PC-3 (cell line): Measurements from ENCODE around the gene RNF183. TPM values are rescaled to one million over a fixed set of nuclear protein-coding genes. Genes with fewer than 3 reads are reported as not detected.
"Not testable (repeated sequence)": the region's sequence is repeated elsewhere in the genome, so short reads cannot be mapped to it uniquely, and the experiment has no call there.

Experiments
- ATAC-seq: fragments of 200-7000 bp; cut with Tn5 transposase; 2 replicates; pipeline ENCODE4 v1.9.1; 2020; ENCODE audit warnings: mild to moderate bottlenecking, moderate library complexity
- BruUV-seq: library from RNA; stranded (reverse); fragments of 400-500 nt; replicated peaks from 2 replicates; lab custom pipeline; 2021; lab: Mats Ljungman, UMichigan
- CTCF ChIA-PET: fragments of 300-600 bp; sonication (Branson Sonifier 250); formaldehyde crosslinking; loops from one replicate; lab custom pipeline; 2022; ENCODE audit warnings: antibody characterized with exemption; lab: Charles Lee
- POLR2A ChIA-PET: fragments of 300-600 bp; sonication (Branson Sonifier 250); formaldehyde crosslinking; loops from one replicate; lab custom pipeline; 2022; ENCODE audit warnings: antibody characterized with exemption; ENCODE audit not compliant: unreplicated experiment; lab: Charles Lee
- DNase-seq: peaks from one replicate; pipeline ENCODE4 v3.0.0-alpha.2; 2015
- H2AFZ ChIP-seq: fragments of 300-600 bp; sonication (generic); 2 replicates; pipeline ENCODE4 v1.6.0; 2016; ENCODE audit warnings: antibody characterized with exemption, low read length
- H3F3A ChIP-seq: fragments of 300-600 bp; sonication (generic); one replicate; pipeline ENCODE4 v1.6.0; 2017; ENCODE audit warnings: antibody characterized with exemption, low read length, control low read depth, mild to moderate bottlenecking; ENCODE audit not compliant: unreplicated experiment
- H3K27ac ChIP-seq: fragments of 300-600 bp; sonication (generic); 2 replicates; pipeline ENCODE4 v1.5.1; 2016; ENCODE audit warnings: mild to moderate bottlenecking, low read length
- H3K27me3 ChIP-seq: fragments of 300-600 bp; sonication (generic); 2 replicates; pipeline ENCODE4 v1.6.1; 2016; ENCODE audit warnings: low read length, mixed read lengths
- H3K36me3 ChIP-seq: fragments of 300-600 bp; sonication (generic); 2 replicates; pipeline ENCODE4 v1.6.1; 2016; ENCODE audit warnings: low read depth, mixed run types, low read length, mixed read lengths
- H3K4me1 ChIP-seq: fragments of 300-600 bp; sonication (generic); 2 replicates; pipeline ENCODE4 v1.5.1; 2016; ENCODE audit warnings: low read length; ENCODE audit not compliant: insufficient read depth
- H3K4me2 ChIP-seq: fragments of 300-600 bp; sonication (generic); 2 replicates; pipeline ENCODE4 v1.6.0; 2016; ENCODE audit warnings: low read length
- H3K4me3 ChIP-seq: fragments of 300-600 bp; sonication (generic); 2 replicates; pipeline ENCODE4 v1.5.1; 2016; ENCODE audit warnings: mild to moderate bottlenecking, low read length, mixed read lengths
- H3K79me2 ChIP-seq: fragments of 300-600 bp; sonication (generic); 2 replicates; pipeline ENCODE4 v1.6.1; 2017; ENCODE audit warnings: low read length, mixed read lengths
- H3K9ac ChIP-seq: fragments of 300-600 bp; sonication (generic); 2 replicates; pipeline ENCODE4 v1.6.0; 2016; ENCODE audit warnings: mild to moderate bottlenecking, low read length
- H3K9me2 ChIP-seq: fragments of 300-600 bp; sonication (generic); replicated peaks from 2 replicates; pipeline ENCODE4 v1.6.1; 2016; ENCODE audit warnings: mixed run types, low read length, mixed read lengths
- H3K9me3 ChIP-seq: fragments of 300-600 bp; sonication (generic); 2 replicates; pipeline ENCODE4 v1.6.1; 2016; ENCODE audit warnings: low read length, mixed read lengths
- H4K20me1 ChIP-seq: fragments of 300-600 bp; sonication (generic); 2 replicates; pipeline ENCODE4 v1.6.1; 2016; ENCODE audit warnings: low read length, mixed read lengths
- EZH2 ChIP-seq: fragments of 300-600 bp; sonication (generic); IDR thresholded peaks from one replicate; pipeline ENCODE4 v1.6.1; 2017; ENCODE audit warnings: antibody characterized with exemption, mild to moderate bottlenecking, low read length; ENCODE audit not compliant: unreplicated experiment
- EZH2phosphoT487 ChIP-seq: fragments of 300-600 bp; sonication (generic); IDR thresholded peaks from 2 replicates; pipeline ENCODE4 v1.6.1; 2018; ENCODE audit warnings: mild to moderate bottlenecking, antibody characterized with exemption, low read length, borderline replicate concordance
- intact Hi-C: fragments of 100-400 bp; cut with micrococcal nuclease; formaldehyde crosslinking; loops from 2 replicates; pipeline ENCODE4 v1.9.0; 2023
- total RNA-seq: library from RNA; depleted of rRNA; stranded (reverse); fragments of >200 nt; gene quantifications from 2 replicates; pipeline ENCODE4 v1.2.3, GENCODE V29; 2014
- TF ChIP-seq, protein P1 (sequence below): fragments of 300-600 bp; sonication (generic); conservative IDR thresholded peaks from 2 replicates; pipeline ENCODE4 v1.5.1; 2017; ENCODE audit warnings: antibody characterized with exemption, low read depth, mild to moderate bottlenecking, low read length

Gene RNF183
- total RNA-seq, 1 experiment from 2014 or later, result not detected

DNA sequence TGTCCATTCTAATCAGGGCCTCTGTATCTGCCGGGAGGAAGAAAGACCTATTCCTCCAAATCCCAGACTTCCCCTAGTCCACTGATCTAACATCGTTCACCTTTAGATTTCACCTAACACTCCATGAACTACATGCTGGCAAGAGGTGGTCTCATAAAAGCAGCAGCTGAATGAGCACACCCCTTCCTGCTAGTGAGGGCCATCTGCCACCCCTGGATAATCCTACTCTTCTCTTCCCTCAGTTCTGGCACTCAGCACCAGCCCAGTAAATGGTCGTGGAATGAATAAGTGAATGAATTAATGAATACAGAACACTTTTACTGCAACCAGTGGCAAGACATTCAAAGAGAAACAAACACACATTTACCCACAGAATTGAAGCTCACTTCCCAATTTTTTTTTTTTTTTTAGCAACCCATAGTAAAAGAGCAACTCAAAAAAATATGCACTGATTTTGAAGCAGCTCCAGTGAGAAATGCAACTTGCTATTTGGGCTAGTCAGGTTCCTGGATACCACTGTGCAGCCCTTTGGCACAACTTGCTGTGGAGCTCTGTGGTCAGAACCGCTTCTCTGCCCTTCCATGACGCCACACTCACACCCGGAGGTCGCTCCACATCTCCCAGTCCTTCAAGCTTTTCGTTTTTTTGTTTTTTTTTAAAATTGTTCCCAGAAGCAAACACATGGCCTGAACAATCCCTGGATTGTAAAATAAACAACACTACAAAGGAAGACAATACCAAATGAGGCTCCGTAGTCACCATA is 6.2 kb downstream of the RNF183 start:
- BruUV-seq, result no TSS peak
- ATAC-seq, result no peak

DNA sequence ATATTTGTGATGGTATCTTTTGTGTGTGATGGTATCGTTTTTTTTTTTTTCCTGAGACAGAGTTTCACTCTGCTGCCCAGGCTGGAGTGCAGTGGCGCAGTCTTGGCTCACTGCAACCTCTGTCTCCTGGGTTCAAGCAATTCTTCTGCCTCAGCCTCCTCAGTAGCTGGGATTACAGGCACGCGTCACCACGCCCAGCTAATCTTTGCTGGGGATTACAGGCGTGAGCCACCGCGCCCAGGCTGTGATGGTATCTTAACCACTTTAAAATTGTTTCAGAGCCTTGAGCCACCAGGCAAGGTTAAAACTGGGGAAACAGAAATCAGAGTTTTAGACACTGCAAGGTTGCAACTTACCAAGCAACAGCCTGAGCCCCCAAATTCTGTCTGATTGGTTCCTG is 6.9 kb downstream of the RNF183 start:
- H3K9ac ChIP-seq, H3K9me3 ChIP-seq, H4K20me1 ChIP-seq, CTCF ChIA-PET, H3K4me1 ChIP-seq, H3K27ac ChIP-seq, H3K9me2 ChIP-seq, H3F3A ChIP-seq, intact Hi-C loops, DNase-seq, H3K4me3 ChIP-seq, POLR2A ChIA-PET, H3K27me3 ChIP-seq, BruUV-seq, H3K4me2 ChIP-seq, H2AFZ ChIP-seq, H3K79me2 ChIP-seq, ATAC-seq: not testable (repeated sequence)
- H3K36me3 ChIP-seq, result 0 out of 2 replicates have a peak, but pooled peaks cover 14% of the 10 kb centered on the region

More for the DNA sequence above, 6.2 kb downstream of the RNF183 start:
- no peaks in the 10 kb centered on the region for H4K20me1 ChIP-seq
- H3K4me3 ChIP-seq, result no peak overlapping the region
- H3F3A ChIP-seq, result no peaks in the 10 kb centered on the region
- no peaks in the 10 kb centered on the region for H3K9me3 ChIP-seq
- H2AFZ ChIP-seq, result no peak overlapping the region
- 0 out of 2 replicates have a peak, but pooled peaks cover 7% of the 10 kb centered on the region for H3K36me3 ChIP-seq
- H3K9me2 ChIP-seq, result no peaks in the 10 kb centered on the region
- DNase-seq, result no peak
- no peaks in the 10 kb centered on the region for H3K27me3 ChIP-seq
- H3K9ac ChIP-seq, result no peak overlapping the region
- ChIA-PET CTCF (no interaction called here), POLR2A (no interaction called here)
- no peaks in the 10 kb centered on the region for H3K4me1 ChIP-seq
- no peak overlapping the region for H3K4me2 ChIP-seq
- no peaks in the 10 kb centered on the region for H3K79me2 ChIP-seq
- intact Hi-C loops, result no loop called here
- TF ChIP-seq, protein P1, sequence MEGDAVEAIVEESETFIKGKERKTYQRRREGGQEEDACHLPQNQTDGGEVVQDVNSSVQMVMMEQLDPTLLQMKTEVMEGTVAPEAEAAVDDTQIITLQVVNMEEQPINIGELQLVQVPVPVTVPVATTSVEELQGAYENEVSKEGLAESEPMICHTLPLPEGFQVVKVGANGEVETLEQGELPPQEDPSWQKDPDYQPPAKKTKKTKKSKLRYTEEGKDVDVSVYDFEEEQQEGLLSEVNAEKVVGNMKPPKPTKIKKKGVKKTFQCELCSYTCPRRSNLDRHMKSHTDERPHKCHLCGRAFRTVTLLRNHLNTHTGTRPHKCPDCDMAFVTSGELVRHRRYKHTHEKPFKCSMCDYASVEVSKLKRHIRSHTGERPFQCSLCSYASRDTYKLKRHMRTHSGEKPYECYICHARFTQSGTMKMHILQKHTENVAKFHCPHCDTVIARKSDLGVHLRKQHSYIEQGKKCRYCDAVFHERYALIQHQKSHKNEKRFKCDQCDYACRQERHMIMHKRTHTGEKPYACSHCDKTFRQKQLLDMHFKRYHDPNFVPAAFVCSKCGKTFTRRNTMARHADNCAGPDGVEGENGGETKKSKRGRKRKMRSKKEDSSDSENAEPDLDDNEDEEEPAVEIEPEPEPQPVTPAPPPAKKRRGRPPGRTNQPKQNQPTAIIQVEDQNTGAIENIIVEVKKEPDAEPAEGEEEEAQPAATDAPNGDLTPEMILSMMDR, result no peak
- TF ChIP-seq EZH2phosphoT487 (no peak), EZH2 (no peak)
- no peak overlapping the region for H3K27ac ChIP-seq

DNA sequence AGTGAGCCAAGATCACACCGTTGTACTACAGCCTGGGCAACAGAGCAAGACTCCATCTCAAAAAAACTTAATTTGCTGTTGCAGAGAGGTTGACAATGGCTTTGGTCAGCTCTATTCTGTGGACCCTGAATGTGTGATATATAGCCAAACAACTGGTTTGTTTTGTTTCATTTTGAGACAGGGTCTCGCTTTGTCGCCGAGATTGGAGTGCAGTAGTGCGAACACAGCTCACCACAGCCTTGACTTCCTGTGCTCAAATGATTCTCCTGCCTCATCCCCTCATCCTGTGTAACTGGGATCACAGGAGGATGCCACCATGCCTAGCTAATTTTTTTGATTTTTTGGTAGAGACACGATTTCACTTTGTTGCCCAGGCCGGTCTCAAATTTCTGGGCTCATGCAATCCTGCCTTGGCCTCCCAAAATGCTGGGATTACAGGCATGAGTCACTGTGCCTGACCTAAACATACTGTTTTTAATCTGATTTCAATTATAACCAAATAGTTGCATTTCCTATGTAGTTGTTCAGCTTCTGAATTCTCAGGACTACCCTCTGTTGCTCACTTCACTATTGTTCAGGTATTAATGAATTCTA is 9.8 kb downstream of the RNF183 start:
- H3K4me3 ChIP-seq, result no peak overlapping the region
- TF ChIP-seq EZH2 (no peak), EZH2phosphoT487 (no peak)
- TF ChIP-seq, protein P1, result no peak
- H4K20me1 ChIP-seq, result no peaks in the 10 kb centered on the region
- no peaks in the 10 kb centered on the region for H3K79me2 ChIP-seq
- ChIA-PET POLR2A (no interaction called here), CTCF (no interaction called here)
- no peaks in the 10 kb centered on the region for H3F3A ChIP-seq
- H3K9ac ChIP-seq, result no peak overlapping the region
- no peak overlapping the region for H2AFZ ChIP-seq
- H3K27ac ChIP-seq, result no peak overlapping the region
- no peak for DNase-seq
- no peak overlapping the region for H3K4me2 ChIP-seq
- no peaks in the 10 kb centered on the region for H3K27me3 ChIP-seq
- no peak for ATAC-seq
- H3K9me2 ChIP-seq, result no peaks in the 10 kb centered on the region
- intact Hi-C loops, result no loop called here
- BruUV-seq, result no TSS peak
- no peaks in the 10 kb centered on the region for H3K9me3 ChIP-seq
- H3K4me1 ChIP-seq, result no peaks in the 10 kb centered on the region
- peaks cover 40% of the 10 kb centered on the region; the same call in 1 of the 2 replicates for H3K36me3 ChIP-seq
